NB4 (cell line): ENCODE measurements around the gene PCSK5.
"Not testable (repeated sequence)": the region's sequence is repeated elsewhere in the genome, so short reads cannot be mapped to it uniquely, and the experiment has no call there.

Source experiments
- DNase-seq: peaks from one replicate; pipeline ENCODE4 v3.0.0; 2010; ENCODE audit warnings: low read depth
- H3K4me3 ChIP-seq: one replicate; pipeline ENCODE4 v1.5.1; 2011; ENCODE audit warnings: mild to moderate bottlenecking, low read depth, low read length, moderate library complexity
- MYC ChIP-seq: IDR thresholded peaks from 2 replicates; pipeline ENCODE4 v1.6.1; 2011; ENCODE audit warnings: low read depth, low read length
- POLR2A ChIP-seq: IDR thresholded peaks from 2 replicates; pipeline ENCODE4 v1.6.1; 2011; ENCODE audit warnings: mild to moderate bottlenecking; ENCODE audit not compliant: insufficient read length; ENCODE audit errors: extremely low read depth
- TF ChIP-seq, protein P1 (sequence below): IDR thresholded peaks from one replicate; pipeline ENCODE4 v1.5.1; 2012; ENCODE audit warnings: low read depth, low read length
- TF ChIP-seq, protein P2 (sequence below): IDR thresholded peaks from 2 replicates; pipeline ENCODE4 v1.6.1; 2011; ENCODE audit warnings: low read depth, low read length

Gene PCSK5

DNA sequence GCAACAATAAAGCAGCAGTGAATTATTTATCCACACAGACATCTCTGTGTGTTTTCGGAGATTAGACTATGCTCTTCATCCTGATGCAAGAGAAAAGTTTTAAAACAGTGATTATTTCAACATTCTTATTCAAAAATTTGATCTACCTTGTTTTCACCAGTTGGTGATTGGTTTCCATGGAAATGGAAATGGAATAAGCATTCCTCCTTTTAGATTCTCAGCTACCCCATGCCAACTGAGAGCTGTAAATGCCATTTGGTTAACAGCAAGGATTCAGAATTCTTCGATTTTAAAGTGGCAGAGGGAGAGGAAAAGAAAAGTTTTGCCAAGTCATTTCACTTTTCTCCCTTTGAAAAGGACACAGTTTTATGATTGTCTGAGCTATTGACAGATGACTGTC lies 154.7 kb downstream of the PCSK5 start:
- no peak for DNase-seq
- TF ChIP-seq, protein P1, sequence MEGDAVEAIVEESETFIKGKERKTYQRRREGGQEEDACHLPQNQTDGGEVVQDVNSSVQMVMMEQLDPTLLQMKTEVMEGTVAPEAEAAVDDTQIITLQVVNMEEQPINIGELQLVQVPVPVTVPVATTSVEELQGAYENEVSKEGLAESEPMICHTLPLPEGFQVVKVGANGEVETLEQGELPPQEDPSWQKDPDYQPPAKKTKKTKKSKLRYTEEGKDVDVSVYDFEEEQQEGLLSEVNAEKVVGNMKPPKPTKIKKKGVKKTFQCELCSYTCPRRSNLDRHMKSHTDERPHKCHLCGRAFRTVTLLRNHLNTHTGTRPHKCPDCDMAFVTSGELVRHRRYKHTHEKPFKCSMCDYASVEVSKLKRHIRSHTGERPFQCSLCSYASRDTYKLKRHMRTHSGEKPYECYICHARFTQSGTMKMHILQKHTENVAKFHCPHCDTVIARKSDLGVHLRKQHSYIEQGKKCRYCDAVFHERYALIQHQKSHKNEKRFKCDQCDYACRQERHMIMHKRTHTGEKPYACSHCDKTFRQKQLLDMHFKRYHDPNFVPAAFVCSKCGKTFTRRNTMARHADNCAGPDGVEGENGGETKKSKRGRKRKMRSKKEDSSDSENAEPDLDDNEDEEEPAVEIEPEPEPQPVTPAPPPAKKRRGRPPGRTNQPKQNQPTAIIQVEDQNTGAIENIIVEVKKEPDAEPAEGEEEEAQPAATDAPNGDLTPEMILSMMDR = no peak
- no peak for TF ChIP-seq POLR2A
- TF ChIP-seq, protein P2, sequence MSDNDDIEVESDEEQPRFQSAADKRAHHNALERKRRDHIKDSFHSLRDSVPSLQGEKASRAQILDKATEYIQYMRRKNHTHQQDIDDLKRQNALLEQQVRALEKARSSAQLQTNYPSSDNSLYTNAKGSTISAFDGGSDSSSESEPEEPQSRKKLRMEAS = no peak
- TF ChIP-seq MYC = no peak
- no peak overlapping the region for H3K4me3 ChIP-seq

DNA sequence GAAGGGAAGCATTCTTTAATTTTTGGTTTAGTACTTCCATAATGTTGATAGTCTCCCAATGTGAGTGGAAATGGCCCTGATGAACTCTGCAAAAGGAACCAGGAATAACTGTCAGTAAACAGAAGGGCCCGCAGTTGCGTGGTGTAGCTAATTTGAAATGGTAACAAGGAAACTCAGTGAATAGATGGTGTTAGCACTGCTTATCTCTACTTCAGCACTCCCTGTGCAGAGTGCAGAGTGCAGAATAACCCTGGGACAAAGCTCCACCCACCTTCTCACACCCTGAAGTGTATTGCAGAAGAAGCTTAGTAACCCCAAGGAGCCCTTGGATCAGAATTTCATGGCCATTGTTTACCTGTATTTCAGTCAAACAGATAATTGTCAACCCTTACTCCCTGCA lies 158.9 kb downstream of the PCSK5 start:
- H3K4me3 ChIP-seq = no peak overlapping the region
- TF ChIP-seq, protein P2 = no peak
- TF ChIP-seq MYC = no peak
- TF ChIP-seq POLR2A = no peak
- TF ChIP-seq, protein P1 = no peak
- DNase-seq = no peak

DNA sequence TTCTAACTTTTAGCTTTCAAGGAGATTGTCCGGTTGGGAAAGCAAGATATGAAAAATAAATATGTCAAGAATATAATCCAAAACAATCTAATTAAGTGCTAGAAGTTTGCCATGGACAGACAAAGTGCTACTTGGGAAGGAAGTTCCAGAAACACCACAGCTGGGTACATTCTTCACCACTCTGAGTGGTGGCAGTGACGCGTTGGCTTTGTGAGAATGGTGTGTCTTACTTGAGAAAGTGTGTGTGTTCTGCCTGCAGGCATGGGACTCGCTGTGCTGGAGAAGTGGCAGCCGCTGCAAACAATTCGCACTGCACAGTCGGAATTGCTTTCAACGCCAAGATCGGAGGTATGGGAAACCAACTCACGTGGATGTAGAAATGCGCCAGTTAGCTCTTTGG lies 177.2 kb downstream of the PCSK5 start:
- no peak for DNase-seq
- TF ChIP-seq, protein P2 = no peak
- TF ChIP-seq POLR2A (no peak), MYC (no peak)
- TF ChIP-seq, protein P1 = no peak

DNA sequence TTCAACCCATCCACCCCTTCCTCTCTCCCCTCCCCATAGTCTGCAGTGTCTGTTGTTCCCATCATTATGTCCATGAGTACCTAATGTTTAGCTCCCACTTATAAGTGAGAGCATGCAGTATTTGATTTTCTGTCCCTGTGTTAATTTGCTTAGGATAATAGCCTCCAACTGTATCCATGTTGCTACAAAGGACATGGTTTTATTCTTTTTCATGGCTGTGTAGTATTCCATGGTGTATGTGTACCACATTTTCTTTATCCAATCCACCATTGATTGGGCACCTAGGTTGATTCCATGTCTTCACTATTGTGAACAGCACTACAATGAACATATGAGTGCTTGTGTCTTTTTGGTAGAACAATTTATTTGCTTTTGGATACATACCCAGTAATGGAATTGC lies 187.1 kb downstream of the PCSK5 start:
- no peak overlapping the region for H3K4me3 ChIP-seq
- no peak for DNase-seq
- TF ChIP-seq, protein P1 = no peak
- TF ChIP-seq MYC (no peak), POLR2A (no peak)
- TF ChIP-seq, protein P2 = no peak

More for the DNA sequence above, 177.2 kb downstream of the PCSK5 start:
- H3K4me3 ChIP-seq = no peak overlapping the region

DNA sequence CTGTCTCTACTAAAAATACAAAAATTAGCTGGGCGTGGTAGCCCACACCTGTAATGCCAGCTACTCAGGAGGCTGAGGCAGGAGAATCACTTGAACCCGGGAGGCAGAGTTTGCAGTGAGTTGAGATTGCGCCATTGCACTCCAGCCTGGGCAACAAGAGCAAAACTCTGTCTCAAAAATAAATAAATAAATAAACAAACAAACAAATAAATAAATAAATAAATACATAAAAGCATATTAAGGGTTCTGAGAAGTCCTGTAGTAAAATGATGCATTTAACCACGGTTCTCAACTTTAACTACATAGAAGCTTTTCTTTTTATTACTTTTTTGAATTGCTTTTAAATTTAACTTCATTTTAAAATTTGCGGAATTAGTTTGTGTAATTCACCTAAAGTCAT lies 190.8 kb downstream of the PCSK5 start:
- not testable (repeated sequence) for H3K4me3 ChIP-seq, DNase-seq

DNA sequence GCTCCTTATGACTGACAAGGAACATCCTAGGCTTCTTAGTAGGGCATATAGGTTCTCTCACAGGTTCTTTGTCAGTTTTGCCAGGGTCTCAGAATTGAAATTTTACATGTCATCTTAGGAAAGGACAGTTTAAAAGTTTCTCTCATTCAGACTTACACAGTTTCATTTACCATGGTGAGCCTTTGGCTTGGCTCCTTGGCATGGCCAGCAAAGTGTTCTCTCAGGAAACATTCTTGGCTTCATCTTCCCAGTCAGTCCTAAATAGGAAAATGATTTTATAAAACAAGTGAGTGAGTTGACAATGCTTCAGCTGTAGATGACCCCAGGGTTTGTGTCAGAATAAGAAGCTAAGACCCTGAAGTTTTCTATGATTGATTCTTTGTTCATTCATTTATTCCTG lies 191.6 kb downstream of the PCSK5 start:
- H3K4me3 ChIP-seq = no peak overlapping the region
- TF ChIP-seq, protein P1 = no peak
- TF ChIP-seq POLR2A = no peak
- TF ChIP-seq MYC = no peak
- TF ChIP-seq, protein P2 = no peak
- no peak for DNase-seq
